Heart right ventricle (tissue), 16 donors: Measurements from ENCODE around the gene ARHGAP12. TPM values are rescaled to one million over a fixed set of nuclear protein-coding genes. Genes with fewer than 3 reads are reported as not detected.

ENCODE experiments used
- ATAC-seq, 8 donors: fragments of 200-7000 bp; cut with Tn5 transposase; one replicate each; pipeline ENCODE4 v1.9.1; 2020; ENCODE audit warnings: mild to moderate bottlenecking in 8 of 8, moderate library complexity in 8 of 8, moderate number of reproducible peaks in 1 of 8
- DNase-seq, 2 donors: peaks; one replicate each; pipeline ENCODE4 v3.0.0-alpha.2; 2020
- H3K27ac ChIP-seq, 10 donors: fragments of 200-600 bp; sonication (generic) in 2 of 10; one replicate each; pipeline versions ENCODE4 v1.5.0 to v1.8.0; 2020 to 2022; ENCODE audit warnings: mild to moderate bottlenecking in 3 of 10
- H3K27me3 ChIP-seq, 7 donors: fragments of 200-600 bp; one replicate each; pipeline ENCODE4 v1.8.0; 2021 to 2022; ENCODE audit warnings: mild to moderate bottlenecking in 2 of 7
- H3K36me3 ChIP-seq, 9 donors: fragments of 200-600 bp; sonication (generic) in 1 of 9; one replicate each; pipeline versions ENCODE4 v1.5.0 to v1.8.0; 2020 to 2022; ENCODE audit warnings: mild to moderate bottlenecking in 2 of 9
- H3K4me1 ChIP-seq, 9 donors: fragments of 200-600 bp; sonication (generic) in 1 of 9; one replicate each; pipeline versions ENCODE4 v1.5.0 to v1.8.0; 2020 to 2022; ENCODE audit warnings: mild to moderate bottlenecking in 4 of 9
- H3K4me3 ChIP-seq, 10 donors: fragments of 200-600 bp; sonication (generic) in 2 of 10; one replicate each; pipeline versions ENCODE4 v1.5.0 to v1.8.0; 2020 to 2022; ENCODE audit warnings: mild to moderate bottlenecking in 7 of 10, moderate library complexity in 2 of 10
- H3K9me3 ChIP-seq, 11 donors: fragments of 200-600 bp in 10 of 11; sonication (generic) in 2 of 11; one replicate each; pipeline versions ENCODE4 v1.5.0 to v1.8.0; 2013 to 2022; ENCODE audit warnings: mild to moderate bottlenecking in 2 of 11, control low read depth in 1 of 11, moderate library complexity in 1 of 11
- WGBS, 2 donors: extraction: QIAGEN DNeasy Blood & Tissue Kit; methylation state at CpG; one replicate each; pipeline ENCODE4 v1.1.7; 2013; ENCODE audit warnings: inconsistent platforms in 1 of 2; 5-methylcytosine and 5-hydroxymethylcytosine counted together
- intact Hi-C, 10 donors: fragments of 100-400 bp; cut with DNase I; formaldehyde crosslinking; loops; one replicate each; pipeline versions ENCODE4 v1.11.1 to v1.14.2; 2022
- polyA plus RNA-seq, 2 donors: library from polyadenylated mRNA; stranded (reverse); fragments of 200-250 nt; gene quantifications; one replicate each; pipeline ENCODE4 v1.2.3, GENCODE V29; 2013
- total RNA-seq, 10 donors: library from RNA; stranded (reverse); fragmentation: NEBNext Ultra II Directional in 3 of 10; extraction: Animal tissue kit (Norgen Biotek cat#: 25700) in 3 of 10; gene quantifications; one replicate each; pipeline versions ENCODE4 v1.2.1 to v1.2.4, GENCODE V29; 2021 to 2023
- TF ChIP-seq, protein P1 (sequence below), 9 donors: fragments of 200-600 bp; sonication (generic) in 2 of 9; IDR thresholded peaks; one replicate each; pipeline versions ENCODE4 v1.5.0 to v1.8.0; 2021 to 2022; ENCODE audit warnings: antibody characterized with exemption in 9 of 9, mild to moderate bottlenecking in 5 of 9, moderate library complexity in 1 of 9
- donor health status: Arrhythmogenic right ventricular cardiomyopathy.
- donor health status: ischemic (EF 13 %, LVEDD 7.1; RV severe dilation, severe dysfunction).
- donor health status: healthy with polysubstance abuse.
- donor health status: DM: no; HTN: yes; CAD: no.
- donor health status: DM: no; HTN: no; CAD: no.
- donor health status: ischemic (EF 25% LVEDD 6.9; RV normal size, moderate dysfunction).
- donor health status: ischemic (EF 25% LVEDD 5.7; RV mildly dilated, moderate dysfunction).
- donor health status: healthy.
- donor health status: DM: yes; HTN: yes; CAD: no.
- donor health status: Ischemic cardiomyopathy.
- donor health status: ischemic (EF 35%, LVEDD 5.7; RV mildly dilated, moderate dysfunction).
- donor health status: nonischemic (EF 11% LVEDD 7.7; RV severe dilation, severe dysfunction).
- donor health status: DM: yes; HTN: yes; CAD: no.
- donor health status: PGD.
- donor health status: ischemic (EF 29% LVEDD 5.4; RV normal size, mild dysfunction).
- donor health status: nonischemic (EF 23%, LVEDD 6.1; RV moderate dilation, normal function).

The ARHGAP12 gene
- total and polyA plus RNA-seq, 12 donors = 7.6 to 35.2 (median 21.0) TPM

DNA sequence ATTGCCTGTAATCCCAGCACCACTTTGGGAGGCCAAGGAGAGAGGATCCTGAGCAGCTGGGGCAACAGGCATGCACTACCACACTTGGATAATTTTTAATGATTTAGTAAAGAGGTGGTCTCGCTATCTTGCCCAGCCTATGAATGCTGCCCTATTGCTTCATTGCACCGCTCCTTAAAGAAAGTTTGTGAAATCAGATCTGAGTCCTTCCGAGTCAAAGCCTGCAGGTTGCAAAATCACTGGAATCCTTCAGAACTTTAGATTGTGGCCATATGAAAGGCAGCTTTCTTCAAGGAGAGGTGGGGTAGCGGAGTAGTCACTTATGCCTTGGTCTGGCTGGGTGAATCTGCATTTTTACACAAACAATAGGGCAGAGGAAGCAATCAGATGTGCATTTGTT, 166.3 kb downstream of the ARHGAP12 start:
- no peak overlapping the region for H3K4me3 ChIP-seq
- H3K27me3 ChIP-seq = no peaks in the 10 kb centered on the region
- ATAC-seq (no peak), DNase-seq (no peak)
- TF ChIP-seq, protein P1, sequence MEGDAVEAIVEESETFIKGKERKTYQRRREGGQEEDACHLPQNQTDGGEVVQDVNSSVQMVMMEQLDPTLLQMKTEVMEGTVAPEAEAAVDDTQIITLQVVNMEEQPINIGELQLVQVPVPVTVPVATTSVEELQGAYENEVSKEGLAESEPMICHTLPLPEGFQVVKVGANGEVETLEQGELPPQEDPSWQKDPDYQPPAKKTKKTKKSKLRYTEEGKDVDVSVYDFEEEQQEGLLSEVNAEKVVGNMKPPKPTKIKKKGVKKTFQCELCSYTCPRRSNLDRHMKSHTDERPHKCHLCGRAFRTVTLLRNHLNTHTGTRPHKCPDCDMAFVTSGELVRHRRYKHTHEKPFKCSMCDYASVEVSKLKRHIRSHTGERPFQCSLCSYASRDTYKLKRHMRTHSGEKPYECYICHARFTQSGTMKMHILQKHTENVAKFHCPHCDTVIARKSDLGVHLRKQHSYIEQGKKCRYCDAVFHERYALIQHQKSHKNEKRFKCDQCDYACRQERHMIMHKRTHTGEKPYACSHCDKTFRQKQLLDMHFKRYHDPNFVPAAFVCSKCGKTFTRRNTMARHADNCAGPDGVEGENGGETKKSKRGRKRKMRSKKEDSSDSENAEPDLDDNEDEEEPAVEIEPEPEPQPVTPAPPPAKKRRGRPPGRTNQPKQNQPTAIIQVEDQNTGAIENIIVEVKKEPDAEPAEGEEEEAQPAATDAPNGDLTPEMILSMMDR (IDR thresholded peaks at IDR 0.05) = no peak
- H3K9me3 ChIP-seq = no peaks in the 10 kb centered on the region
- 96 to 99% methylated on average over 4 of the region's 4 CpGs for WGBS, 2 donors
- intact Hi-C loops = loop anchor here in 6 of 10 donors (5.0 to 10.0 kb wide), 7 partner anchors 55 to 978 kb away; no protein-coding TSS in a partner anchor
- peaks cover 0 to 30% (median 23%) of the 10 kb centered on the region in 9 donors for H3K4me1 ChIP-seq
- no peaks in the 10 kb centered on the region for H3K36me3 ChIP-seq
- no peak overlapping the region for H3K27ac ChIP-seq

DNA sequence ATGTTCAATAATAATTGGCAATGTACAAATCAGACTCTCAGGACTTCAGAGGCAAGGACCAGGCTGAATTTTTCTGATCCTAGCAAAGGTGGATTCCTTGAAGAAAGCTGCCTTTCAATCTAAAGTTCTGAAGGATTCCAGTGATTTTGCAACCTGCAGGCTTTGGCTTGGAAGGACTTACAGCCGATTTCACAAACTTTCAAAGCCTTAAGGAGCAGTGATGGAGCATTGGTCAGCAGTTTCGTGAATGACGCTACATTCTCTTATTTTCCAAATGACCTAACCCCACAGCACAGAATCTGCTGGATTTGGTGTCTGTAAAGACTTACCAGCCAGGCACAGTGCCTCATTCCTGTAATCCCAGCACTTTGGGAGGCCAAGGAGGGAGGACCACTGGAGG, 167.5 kb downstream of the ARHGAP12 start:
- intact Hi-C loops = loop anchor here in 6 of 10 donors (5.0 to 10.0 kb wide), 7 partner anchors 54 to 976 kb away; no protein-coding TSS in a partner anchor
- Histone ChIP-seq H3K4me1 (peaks cover 0 to 37% (median 23%) of the 10 kb centered on the region in 9 donors), H3K9me3 (no peaks in the 10 kb centered on the region), H3K27ac (peak overlapping the region; percentile 60 to 99 (median 96)), H3K4me3 (no peak overlapping the region), H3K36me3 (no peaks in the 10 kb centered on the region), H3K27me3 (no peaks in the 10 kb centered on the region)
- TF ChIP-seq, protein P1 (IDR thresholded peaks at IDR 0.05) = no peak
- ATAC-seq = no peak
- 79 to 89% methylated on average over 3 of the region's 3 CpGs for WGBS, 2 donors
- DNase-seq = no peak

DNA sequence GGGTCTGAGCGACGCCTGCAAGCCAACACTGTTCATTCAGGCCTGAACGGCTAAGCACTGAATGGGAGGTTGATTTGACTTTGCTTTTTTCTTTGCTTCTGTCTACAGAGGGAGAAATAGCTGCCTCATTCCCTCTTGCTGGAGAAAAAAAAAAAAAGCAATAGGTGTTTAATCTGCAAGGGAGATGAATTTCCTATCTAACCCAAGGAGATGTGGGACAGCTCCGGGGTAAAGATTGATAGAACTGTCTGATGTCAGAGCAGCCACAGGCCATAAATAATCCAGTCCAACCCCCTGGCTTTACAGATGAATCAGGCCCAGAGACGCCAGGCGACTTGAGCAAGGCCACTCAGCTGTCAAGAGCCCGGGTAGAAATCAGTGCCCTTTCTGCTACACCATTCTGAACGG, 168.0 kb downstream of the ARHGAP12 start:
- Histone ChIP-seq H3K27ac (peak overlapping the region; percentile 60 to 99 (median 96)), H3K9me3 (no peaks in the 10 kb centered on the region), H3K36me3 (no peaks in the 10 kb centered on the region), H3K27me3 (no peaks in the 10 kb centered on the region), H3K4me1 (peaks cover 0 to 38% (median 24%) of the 10 kb centered on the region in 9 donors), H3K4me3 (peak overlapping the region in 9 of 10 donors; percentile 50 to 95 (median 89))
- intact Hi-C loops = loop anchor here in 6 of 10 donors (5.0 to 10.0 kb wide), 7 partner anchors 53 to 976 kb away; no protein-coding TSS in a partner anchor
- TF ChIP-seq, protein P1 (IDR thresholded peaks at IDR 0.05) = no peak
- peak in 3 of 8 donors; percentile 1 to 5 (median 3) for ATAC-seq
- WGBS, 2 donors = 37 to 38% methylated on average over 8 of the region's 8 CpGs
- no peak for DNase-seq

DNA sequence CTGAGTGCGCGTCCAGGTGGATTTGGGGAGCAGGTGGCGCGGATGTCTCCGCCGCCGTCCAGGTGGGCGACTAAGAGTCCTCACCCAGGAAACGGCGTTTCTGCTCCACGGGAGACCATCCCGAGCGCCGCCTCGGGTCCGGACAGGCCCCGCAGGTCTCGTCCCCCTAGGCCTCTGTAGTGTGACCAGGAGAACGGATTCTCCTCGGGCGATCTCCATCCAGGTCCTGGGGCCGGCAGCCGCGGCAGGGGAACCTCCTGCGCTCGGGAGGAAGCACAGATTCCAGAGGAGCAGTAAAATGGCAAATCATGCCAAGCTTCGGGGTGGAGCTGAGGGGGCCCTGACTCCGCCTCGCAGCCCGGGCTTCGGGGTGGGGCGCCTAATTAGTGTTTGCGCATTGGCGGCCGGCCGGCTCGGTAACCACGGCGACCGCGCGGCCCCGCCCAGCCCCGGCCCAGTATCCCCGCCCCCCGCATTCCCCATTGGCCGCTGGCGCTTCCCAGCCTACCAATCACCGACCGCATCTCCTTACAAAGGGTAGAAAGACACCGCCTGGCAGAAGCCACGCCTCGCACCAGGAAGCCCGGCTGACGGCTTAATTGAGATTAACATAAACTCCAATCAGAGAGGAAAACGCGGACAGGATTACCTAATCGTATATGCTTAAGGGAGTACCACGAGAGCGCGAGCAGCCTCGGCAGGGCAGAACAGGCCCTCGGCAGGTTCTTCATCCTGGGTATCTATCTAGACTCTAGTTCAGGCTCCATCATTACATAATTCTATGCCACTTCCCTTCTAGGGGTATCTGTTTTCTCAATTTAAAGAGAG, 168.6 kb downstream of the ARHGAP12 start:
- intact Hi-C loops = loop anchor here in 8 of 10 donors (5.0 to 10.0 kb wide), 10 partner anchors 53 to 975 kb away; partner anchors contain the start of gene ZEB1 (in 1 of the 8)
- Histone ChIP-seq H3K4me3 (peak overlapping the region; percentile 72 to 95 (median 88)), H3K36me3 (no peaks in the 10 kb centered on the region), H3K27ac (peak overlapping the region; percentile 89 to 99 (median 98)), H3K27me3 (no peaks in the 10 kb centered on the region), H3K9me3 (no peaks in the 10 kb centered on the region), H3K4me1 (peaks cover 2 to 45% (median 30%) of the 10 kb centered on the region in 9 donors)
- WGBS, 2 donors = 0% methylated on average over 63 of the region's 63 CpGs
- ATAC-seq (peak; percentile 93 to 97 (median 96)), DNase-seq (peak; percentile 95 to 97)
- TF ChIP-seq, protein P1 (IDR thresholded peaks at IDR 0.05) = peak in 1 of 9 donors; percentile 9
